Embryonic facial prominence (tissue), 1 donor: ENCODE measurements around the gene CDH4.

ENCODE experiments used
- DNase-seq: peaks from one replicate; pipeline ENCODE4 v3.0.0-alpha.2; 2016; ENCODE audit errors: extremely low spot score

CDH4 gene

DNA sequence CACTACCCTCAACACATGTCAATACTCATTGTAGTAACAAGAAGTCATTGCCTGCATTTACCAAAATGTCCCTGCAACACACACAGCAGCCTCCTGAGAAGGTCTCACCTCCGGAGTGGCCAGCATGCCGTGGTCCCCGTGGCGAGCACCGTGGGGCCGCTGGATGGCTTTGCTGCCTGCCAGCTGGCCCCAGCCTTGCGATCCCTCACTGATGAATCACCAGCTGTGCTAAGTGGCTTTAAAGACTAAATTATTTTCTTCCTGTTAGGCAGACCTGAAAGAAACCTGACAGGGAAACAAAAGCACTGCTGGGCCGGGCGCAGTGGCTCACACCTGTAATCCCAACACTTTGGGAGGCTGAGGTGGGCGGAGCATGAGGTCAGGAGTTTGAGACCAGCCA is 306.7 kb downstream of the CDH4 start:
- no peak for DNase-seq

DNA sequence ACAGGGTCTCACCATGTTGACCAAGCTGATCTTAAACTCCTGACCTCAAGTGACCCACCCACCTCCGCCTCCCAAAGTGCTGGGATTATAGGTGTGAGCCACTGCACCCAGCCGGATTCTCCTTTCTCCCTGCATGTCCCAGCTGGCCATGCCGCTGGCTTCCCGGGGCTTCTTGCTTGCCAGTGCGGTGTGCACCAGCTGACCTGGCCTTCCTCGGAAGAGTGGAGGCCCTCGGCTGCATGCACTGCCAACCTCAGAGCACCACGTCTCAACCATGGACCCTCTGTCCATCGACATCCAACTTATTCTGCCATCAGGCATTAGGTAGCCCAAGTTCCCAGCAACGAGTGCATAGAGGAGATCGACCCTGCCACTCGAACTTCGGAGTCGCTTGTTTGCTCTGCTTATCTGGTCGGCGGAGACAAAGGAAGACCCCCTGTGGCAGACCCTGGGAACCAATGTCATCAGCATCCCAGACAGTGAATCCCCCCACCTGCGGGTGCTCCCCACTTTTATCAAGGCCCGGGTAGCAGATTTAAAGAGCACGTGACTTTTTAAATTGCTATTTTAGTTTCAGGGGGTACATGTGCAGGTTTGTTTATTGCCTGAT is 307.8 kb downstream of the CDH4 start:
- no peak for DNase-seq

DNA sequence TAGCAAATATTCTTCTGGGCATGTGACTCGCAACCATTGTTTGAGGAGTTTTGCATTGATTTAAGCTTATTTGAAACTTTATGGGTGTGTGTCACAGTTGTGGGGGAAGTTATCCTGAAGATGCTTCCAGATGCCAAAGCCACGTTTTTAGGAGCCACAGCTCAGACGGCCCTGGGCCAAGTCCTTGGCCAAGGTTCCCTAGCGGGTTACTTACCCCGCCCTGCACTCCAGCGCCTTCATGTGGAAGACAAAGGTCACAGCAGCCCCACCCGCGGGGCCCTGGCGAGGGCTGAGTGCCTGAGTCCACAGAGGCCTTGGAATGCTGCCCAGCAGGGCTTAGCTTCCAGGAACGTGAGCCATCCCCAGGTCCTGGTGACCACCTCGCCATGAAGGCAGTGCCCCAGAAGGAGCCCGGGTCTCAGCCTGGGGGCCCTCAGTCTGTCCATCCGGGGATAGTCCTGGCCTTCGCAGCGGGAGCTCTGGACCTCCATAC is 308.3 kb downstream of the CDH4 start:
- DNase-seq: no peak

DNA sequence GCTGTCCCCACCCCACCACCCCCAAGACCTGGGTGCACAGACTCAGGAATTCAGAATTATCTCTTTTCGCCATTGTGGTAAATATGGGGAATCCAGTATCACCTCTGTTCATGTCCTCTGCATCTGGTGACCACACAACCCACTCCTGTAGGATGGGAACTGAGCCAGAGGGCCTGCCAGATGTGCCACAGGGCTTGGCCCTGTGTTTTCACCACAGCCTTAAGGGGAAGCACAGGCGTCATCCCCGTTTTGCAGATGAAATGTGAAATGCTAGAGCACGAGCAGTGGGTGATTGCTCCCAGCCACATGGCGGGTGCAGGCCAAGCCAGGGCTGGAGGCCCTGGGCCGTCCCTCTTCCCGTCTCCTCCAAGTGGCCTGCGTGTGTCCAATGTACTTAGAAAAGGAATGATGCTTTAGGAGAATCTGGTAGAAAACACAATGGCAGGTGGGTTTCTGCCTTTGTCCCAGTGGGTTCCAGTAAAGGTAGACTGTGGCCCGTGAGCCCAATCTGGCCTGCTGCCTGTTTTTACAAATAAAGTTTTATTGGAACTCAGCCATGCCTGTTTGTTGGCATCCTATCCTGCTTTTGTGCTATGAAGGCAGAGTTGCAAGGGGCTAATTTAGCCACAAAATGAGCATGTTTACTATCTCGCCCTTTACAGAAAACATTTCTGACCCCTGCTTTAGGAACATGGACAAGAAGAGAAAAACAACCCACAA is 309.2 kb downstream of the CDH4 start:
- no peak for DNase-seq

DNA sequence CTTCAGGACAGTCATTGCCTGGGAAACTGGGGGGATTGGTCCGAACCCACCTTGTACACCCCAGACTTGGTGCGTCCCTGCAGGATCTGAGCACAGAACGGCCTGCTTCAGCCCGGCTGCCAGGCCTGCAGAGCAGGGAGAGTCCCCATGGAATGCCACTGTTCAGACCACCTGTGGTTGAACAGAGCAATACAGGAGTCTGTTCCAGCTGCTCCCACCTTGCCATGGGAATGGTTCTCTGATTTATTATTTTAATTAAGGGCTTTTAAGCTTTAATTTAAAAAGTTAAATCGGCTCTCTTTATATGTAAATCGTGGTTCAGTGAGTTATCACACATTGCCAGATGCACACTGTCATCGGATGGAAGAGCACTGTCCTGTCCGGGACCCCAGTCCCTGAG is 310.4 kb downstream of the CDH4 start:
- no peak for DNase-seq

DNA sequence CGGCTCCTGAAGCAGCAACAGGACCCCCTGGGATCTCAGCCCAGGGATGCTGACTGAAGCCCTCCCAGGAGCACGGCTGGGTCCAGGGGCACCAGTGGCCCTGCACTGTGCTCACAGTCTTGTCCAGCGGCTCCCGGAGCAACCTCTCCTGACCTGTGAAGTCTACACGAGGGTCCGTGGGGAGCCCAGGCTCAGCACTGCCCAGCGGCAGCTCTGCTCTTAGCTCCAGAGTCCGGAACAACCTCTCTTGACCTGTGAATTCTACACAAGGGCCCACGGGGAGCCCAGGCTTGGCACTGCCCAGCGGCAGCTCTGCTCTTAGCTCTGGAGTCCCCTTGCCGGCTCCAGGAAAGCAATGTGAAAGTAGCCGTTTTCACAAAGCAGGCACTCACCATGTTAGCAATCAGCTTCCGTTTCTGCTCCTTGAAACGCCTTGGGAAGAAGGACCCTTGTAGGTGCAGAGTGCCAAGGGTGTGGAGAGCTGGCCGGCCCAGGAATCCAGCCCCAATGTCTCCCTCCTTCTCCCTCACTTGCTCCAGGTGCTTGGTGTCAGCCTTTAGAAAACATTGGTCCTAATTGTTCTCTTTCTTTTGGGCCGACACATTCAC is 310.9 kb downstream of the CDH4 start:
- DNase-seq: no peak

DNA sequence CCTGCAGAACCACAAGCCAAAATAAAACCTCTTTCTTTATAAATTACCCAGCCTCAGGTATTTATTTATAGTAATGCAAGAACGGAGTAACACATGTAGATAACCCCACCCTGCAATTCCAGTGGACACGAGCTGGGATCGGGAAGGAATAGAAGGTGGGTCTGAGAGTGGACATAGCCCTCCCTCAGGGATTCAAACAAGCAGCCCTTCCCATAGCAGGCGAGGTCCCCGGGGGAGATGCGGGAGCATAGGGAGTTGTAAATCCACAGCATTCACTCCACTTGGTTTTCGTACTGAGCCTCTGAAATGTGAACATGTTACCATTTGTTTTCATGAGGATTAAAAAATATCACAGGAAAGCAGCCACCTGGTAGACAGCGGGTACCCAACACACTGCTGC is 312.6 kb downstream of the CDH4 start:
- DNase-seq: no peak

DNA sequence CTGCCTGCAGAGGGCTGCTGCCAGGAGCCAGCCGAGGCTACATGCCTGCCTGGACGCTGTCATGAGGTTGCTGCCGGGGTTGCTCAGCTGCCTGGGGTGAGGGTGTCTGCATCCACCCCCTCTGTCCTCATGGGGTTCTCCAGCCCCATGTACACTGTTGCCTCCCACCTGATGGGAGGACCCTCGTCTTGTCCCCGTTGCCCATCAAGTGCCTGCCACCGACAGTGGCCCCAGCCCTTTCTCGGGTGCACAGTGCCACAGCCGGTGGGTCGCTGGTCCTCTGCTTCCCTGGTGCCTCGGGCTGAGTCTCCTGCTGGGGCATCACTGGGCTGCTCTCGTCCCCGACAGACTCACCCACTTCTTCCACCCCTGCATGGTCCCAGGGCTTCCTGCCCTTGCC is 313.7 kb downstream of the CDH4 start:
- no peak for DNase-seq

DNA sequence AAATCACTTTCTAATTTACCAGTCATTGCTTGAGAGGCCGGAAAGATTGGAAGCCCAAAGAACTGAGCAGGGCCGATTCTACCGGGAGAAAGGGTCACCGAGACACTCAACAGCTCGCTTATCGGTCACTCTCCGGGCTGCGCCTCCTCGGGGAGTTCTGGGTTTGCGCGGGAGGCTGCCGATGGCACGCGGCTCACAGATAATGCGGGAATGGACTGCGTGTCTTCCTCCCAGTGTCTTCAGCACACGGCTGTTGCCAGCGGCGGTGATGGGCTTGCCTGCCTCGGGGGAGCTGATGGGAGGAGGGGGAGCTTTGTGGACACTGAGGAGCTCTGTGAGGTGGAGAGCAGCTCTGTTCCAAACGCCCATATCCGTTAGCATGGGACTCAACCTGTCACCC is 314.6 kb downstream of the CDH4 start:
- no peak for DNase-seq

DNA sequence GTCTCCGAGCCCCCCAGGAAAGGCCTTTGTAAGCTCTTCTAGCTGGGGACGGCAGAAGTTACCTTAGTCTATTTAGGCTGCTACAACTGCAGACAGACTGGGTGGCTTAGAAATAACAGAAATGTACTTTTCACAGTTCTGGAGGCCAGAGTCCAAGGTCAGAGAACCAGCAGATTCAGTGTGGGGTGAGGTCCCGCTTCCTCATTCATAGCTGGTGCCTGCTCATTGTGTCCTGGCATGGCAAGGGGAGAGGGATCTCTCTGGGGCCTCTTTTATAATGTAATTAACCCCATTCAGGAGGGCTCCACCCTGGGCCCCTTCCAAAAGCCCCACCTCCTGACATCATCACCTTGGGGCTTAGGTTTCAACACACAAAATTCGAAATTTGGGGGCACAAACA is 315.1 kb downstream of the CDH4 start:
- no peak for DNase-seq

DNA sequence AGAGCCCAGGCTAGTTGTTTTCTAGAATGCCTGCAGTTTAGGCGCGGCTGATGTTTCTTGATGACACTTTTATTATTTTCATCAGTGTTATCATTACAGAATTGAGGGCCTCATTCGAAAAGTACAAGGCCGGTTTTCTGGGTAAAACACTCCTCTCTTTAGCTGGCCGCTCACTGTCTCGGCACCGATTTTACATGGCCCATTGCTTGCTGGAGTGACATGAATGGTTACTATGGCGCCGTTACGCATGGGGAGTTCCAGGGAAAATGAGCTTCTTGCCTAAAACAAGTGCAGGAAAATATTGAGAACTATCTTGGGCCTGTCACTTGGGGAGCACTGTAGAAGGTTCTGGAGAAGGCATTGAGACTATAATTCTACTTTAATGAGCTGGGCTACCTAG is 317.8 kb downstream of the CDH4 start:
- no peak for DNase-seq

DNA sequence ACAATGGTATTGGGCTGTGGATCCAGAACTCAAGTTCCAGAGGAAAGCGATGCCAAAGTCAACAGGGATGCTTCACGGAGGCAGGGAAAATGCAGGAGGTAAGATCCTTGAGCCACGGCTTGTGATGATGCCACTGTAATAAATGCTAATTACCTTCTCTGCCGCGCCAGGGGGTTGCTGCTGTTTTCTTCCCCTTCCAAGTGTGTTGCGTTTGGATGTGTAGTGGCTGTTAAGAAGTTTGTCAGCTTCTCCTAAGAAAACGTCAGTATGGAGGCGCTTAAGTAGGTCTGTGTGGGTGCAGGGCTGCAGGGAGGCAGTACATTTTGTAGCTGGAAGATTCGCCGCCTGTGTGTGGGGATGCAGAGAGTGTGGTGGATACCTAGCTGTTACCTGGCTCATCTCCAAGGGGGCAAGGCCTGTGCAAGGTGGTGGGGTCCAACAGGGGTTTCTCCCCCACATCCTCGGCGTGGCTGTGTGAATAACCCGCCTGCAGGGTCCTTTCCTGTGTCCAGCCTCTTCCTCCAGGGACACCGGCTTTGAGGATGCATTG is 318.7 kb downstream of the CDH4 start:
- no peak for DNase-seq

DNA sequence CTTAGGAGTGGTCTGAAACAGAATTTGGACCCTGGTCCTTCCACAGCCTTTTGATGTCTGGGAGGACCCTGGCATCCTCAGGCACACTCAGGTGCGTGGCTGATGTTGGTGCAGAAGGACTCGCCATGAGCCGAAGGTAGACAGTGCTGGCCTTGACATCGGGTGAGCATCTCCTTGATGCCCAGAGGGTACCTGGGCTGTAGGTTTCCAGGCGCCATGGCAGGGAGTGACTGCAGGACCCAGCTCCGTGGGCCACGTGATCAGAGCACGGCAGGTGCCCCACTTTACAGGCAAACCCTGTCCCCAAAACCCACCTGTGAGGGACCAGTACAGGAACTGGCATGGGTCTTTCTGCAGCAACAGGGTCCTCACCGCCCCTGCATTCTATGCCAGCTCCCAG is 319.2 kb downstream of the CDH4 start:
- DNase-seq: no peak

DNA sequence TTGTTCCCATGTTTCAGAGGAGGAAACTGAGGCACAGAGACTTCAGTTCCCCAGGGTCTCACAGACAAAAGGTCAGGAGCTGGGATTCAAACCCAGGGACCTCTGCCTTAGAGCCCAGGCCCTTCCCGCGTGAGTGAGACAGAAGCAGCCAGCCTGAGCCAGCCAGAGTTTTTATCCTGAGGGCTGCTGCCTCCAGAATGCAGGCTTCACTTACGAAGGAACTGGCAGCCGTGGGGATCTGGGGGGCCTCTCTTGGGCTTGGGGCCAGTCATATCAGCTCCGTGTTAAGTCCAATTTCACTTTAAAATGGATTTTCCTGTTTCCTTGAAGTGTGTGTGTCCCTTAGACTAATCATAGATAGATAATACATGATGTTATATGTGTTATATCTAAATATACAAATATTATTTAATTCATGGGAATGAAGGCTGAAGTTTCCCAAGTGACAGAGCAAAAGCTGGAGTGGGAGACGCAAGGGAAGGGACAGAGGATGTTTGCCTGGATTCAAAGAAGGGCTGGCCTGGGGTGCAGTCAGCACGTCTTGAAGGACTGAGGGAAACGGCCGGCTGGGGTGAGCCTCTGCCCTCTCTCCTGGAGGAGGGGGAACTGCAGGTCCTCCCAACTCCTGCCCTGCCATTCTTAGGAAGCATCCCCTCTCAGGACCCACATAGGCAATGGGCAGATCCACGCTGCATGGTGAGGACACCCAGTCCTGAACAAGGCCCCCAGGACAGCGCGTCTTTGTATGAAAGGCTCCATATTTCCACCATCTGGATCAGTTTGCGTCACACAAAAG is 320.1 kb downstream of the CDH4 start:
- DNase-seq: no peak

DNA sequence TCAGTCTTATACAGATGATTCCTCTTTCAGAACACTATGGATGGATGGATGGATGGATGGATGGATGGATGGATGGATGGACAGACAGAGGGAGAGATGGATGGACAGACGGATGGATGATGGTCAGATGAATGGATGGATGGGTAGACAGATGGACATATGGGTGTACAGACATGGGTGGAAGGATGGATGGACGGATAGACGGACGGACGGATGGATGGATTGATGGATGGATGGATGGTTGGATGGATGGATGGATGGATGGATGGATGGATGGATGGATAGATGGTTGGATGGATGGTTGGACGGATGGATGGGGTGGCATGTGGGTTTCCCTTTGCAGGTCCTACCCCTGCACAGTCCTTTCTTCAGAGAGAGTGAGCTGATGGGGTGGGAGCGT is 320.7 kb downstream of the CDH4 start:
- DNase-seq: no peak

DNA sequence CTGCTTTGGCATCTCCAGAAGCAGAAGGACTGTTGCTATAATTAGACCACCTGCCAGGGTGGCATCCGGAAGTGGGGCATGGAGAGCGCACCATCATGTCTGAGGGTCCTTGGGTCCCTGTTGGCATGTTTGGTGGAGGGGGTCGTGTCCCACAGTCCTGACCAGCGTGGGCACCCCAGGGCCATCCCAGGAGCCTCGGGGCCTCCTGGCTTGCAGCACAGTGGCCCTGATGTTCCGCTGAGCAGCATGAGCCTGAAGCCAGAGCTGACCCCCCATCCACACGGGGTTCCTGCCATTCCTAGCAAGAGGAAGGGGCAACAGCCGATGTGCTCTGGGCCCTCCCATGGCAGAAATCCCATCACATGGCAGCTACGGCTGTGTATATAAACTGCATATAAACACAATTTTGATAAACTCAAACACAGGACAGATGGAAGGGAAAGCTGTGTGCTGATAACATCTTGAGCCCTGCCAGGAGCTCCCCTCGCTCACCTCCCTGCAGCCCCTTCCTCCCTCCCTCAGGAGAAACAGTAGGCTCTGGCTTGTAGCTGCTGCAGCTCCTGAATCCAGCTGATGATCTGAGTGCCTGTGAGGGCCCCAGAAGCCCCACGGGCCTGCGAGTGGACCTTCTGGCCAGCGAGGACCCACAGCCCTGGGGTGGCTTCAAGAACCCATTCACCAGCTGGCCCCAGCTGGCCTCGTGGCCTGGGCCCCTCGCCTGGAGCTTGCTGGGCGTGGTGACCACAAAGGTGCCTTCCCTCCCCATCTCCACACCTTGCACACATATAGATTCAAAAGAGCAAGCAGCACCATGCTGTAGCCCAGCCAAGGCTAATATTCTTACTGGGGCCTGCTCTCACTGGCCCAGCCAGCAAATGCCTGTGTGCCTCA is 321.6 kb downstream of the CDH4 start:
- DNase-seq: no peak

DNA sequence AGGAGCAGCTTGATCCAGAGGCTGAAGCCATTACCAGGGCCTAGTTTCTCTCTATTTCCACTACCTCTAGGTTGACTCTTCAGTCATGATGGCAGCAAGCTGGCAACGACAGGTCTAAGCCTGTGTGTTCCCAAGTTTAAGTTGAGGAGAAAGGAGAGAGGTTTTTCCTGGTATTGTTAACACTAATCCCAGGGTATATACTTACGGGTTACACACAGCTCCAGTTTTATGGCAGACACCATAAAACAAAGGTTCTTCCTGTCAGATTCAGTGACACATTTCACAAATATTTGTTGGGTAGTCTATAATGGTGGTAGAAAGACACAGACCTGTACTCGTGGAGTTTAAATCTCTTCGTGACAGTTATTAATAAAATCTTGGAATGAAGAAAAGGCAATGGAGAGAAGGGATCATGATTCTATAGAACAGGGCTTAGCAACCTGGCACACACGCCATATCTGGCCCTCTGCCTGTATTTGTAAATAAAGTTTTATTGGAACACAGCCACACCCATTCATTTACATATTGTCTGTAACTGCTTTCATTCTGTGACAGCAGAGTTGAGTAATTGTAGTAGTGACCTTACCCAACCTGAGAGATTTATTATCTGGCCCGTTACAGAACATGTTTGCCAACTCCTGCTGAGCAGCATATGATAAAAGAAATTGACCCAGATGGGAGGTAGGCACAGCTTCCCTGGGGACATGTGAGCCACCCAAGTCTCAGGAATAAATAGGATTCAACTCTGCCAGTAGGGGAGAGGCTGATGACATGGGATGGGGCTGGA is 323.3 kb downstream of the CDH4 start:
- DNase-seq: no peak

DNA sequence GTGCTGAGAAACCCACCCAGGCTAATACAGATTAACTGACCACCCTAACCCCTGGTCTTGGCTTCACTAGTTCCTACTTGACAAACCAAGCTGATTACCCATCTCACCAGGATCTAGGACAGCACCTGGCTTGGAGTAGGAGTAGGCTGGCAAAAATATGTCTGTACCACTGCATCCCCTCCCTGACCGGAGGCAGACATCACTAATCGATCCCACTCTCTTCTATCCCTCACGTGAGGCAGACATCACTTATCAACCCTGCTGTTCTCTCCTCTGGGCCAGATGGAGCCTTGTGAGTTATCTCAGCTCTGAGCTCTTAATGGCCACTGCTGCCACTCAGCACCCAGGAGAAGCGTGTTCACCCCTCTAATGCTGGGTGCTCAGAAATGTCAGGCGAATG is 324.3 kb downstream of the CDH4 start:
- no peak for DNase-seq

DNA sequence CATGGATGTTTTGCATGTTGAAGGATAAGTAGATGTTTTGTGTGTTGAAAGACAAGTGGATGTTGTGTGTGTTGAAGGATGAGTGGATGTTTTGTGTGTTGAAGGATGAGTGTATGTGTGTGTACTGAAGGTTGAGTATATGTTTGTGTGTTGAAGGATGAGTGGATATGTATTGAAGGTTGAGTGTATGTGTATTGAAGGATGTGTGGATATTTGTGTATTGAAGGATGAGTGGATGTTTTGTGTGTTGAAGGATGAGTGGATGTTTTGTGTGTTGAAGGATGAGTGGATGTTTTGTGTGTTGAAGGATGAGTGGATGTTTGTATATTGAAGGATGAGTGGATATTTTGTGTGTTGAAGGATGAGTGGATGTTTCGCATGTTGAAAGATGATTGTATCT is 325.0 kb downstream of the CDH4 start:
- DNase-seq: no peak

DNA sequence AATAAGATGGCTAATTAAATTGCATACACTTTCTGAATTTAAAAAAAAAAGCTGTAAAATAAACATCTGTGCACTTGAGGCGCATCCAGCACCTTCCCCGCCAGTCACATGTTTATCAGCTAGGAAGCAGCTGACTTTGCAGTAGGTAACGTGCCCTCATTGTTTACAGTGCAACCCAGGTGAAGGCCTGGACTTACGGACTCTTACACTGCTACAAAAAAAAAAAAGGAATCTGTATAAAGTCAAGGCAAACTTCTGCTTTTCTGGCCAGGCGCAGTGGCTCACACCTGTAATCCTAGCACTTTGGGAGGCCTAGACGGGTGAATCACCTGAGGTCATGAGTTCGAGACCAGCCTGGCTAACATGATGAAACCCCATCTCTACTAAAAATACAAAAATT is 327.8 kb downstream of the CDH4 start:
- no peak for DNase-seq
